HepG2 (cell line): ENCODE measurements around the gene IPO13. TPM values are rescaled to one million over a fixed set of nuclear protein-coding genes. Genes with fewer than 3 reads are reported as not detected.

Experiments
- CEBPG ChIP-seq: IDR thresholded peaks from 2 replicates; pipeline ENCODE4 v1.6.1; 2016
- FIP1L1 ChIP-seq: fragments of 200-400 bp; formaldehyde crosslinking; IDR thresholded peaks from 2 replicates; pipeline ENCODE4 v1.6.1; 2018; ENCODE audit warnings: low read depth, mild to moderate bottlenecking, low read length, moderate library complexity, borderline replicate concordance; ENCODE audit not compliant: insufficient read depth
- GABPA ChIP-seq, 2 experiments: IDR thresholded peaks; 2 replicates each; pipeline ENCODE4 v1.6.1; 2011 to 2016; ENCODE audit warnings: low read depth in 2 of 2, low read length in 1 of 2, missing biosample characterization in 1 of 2, missing genetic modification characterization in 1 of 2
- GTF3A ChIP-seq: sonication (generic); formaldehyde crosslinking; conservative IDR thresholded peaks from 2 replicates; pipeline ENCODE4 v1.4.0; 2020; ENCODE audit warnings: mild to moderate bottlenecking, missing genetic modification reagents
- KAT7 ChIP-seq: IDR thresholded peaks from 2 replicates; pipeline ENCODE4 v1.6.1; 2018; ENCODE audit warnings: borderline replicate concordance, missing compliant biosample characterization
- MAFF ChIP-seq: IDR thresholded peaks from 2 replicates; pipeline ENCODE4 v1.6.1; 2011; ENCODE audit warnings: low read depth, low read length, improper control_type of control experiment
- MEIS2 ChIP-seq: sonication (generic); formaldehyde crosslinking; IDR thresholded peaks from 2 replicates; pipeline ENCODE4 v1.9.0; 2021; ENCODE audit warnings: mild to moderate bottlenecking, missing genetic modification reagents
- MXD3 ChIP-seq: IDR thresholded peaks from 2 replicates; pipeline ENCODE4 v1.6.1; 2016; ENCODE audit warnings: mild to moderate bottlenecking, missing biosample characterization, missing genetic modification reagents
- PHF5A ChIP-seq: IDR thresholded peaks from one replicate; pipeline ENCODE4 v1.6.1; 2018; ENCODE audit warnings: low read depth, missing genetic modification reagents; ENCODE audit not compliant: unreplicated experiment
- REPIN1 ChIP-seq: sonication (generic); formaldehyde crosslinking; IDR thresholded peaks from 2 replicates; pipeline ENCODE4 v1.8.0; 2022; ENCODE audit warnings: missing genetic modification reagents, low read depth, mild to moderate bottlenecking, borderline replicate concordance
- SAP130 ChIP-seq: IDR thresholded peaks from 2 replicates; pipeline ENCODE4 v1.6.1; 2016; ENCODE audit warnings: low read depth
- SNRNP70 ChIP-seq: fragments of 200-400 bp; formaldehyde crosslinking; IDR thresholded peaks from 2 replicates; pipeline ENCODE4 v1.6.1; 2017; ENCODE audit warnings: mild to moderate bottlenecking, low read depth, low read length, moderate library complexity
- SOX5 ChIP-seq: IDR thresholded peaks from 2 replicates; pipeline ENCODE4 v1.6.1; 2016; ENCODE audit warnings: borderline replicate concordance
- SRSF4 ChIP-seq: fragments of 200-400 bp; formaldehyde crosslinking; IDR thresholded peaks from one replicate; pipeline ENCODE4 v1.6.1; 2018; ENCODE audit warnings: mild to moderate bottlenecking, low read depth, low read length, moderate library complexity; ENCODE audit not compliant: poor library complexity, severe bottlenecking
- SUZ12 ChIP-seq: fragments of 150-350 bp; IDR thresholded peaks from 2 replicates; pipeline ENCODE4 v1.6.1; 2014; ENCODE audit warnings: low read depth, low read length
- TFAP4 ChIP-seq: sonication (generic); IDR thresholded peaks from 2 replicates; pipeline ENCODE4 v1.6.1; 2016; ENCODE audit warnings: low read depth, borderline replicate concordance
- UBTF ChIP-seq: sonication (generic); formaldehyde crosslinking; IDR thresholded peaks from 2 replicates; pipeline ENCODE4 v1.4.0; 2020; ENCODE audit warnings: mild to moderate bottlenecking, missing genetic modification reagents
- ZBTB37 ChIP-seq: sonication (generic); formaldehyde crosslinking; IDR thresholded peaks from 2 replicates; pipeline ENCODE4 v1.4.0; 2020; ENCODE audit warnings: mild to moderate bottlenecking, missing genetic modification reagents
- ZBTB39 ChIP-seq: sonication (generic); formaldehyde crosslinking; IDR thresholded peaks from 2 replicates; pipeline ENCODE4 v1.5.0; 2020; ENCODE audit warnings: missing genetic modification reagents
- ZBTB8A ChIP-seq: sonication (generic); formaldehyde crosslinking; IDR thresholded peaks from 2 replicates; pipeline ENCODE4 v1.4.0; 2020; ENCODE audit warnings: mild to moderate bottlenecking, low read depth, missing genetic modification reagents, borderline replicate concordance
- ZNF205 ChIP-seq: IDR thresholded peaks from 2 replicates; pipeline ENCODE4 v1.6.1; 2018; ENCODE audit warnings: missing biosample characterization, missing genetic modification reagents
- ZNF775 ChIP-seq: sonication (generic); formaldehyde crosslinking; IDR thresholded peaks from 2 replicates; pipeline ENCODE4 v1.4.0; 2020; ENCODE audit warnings: missing genetic modification reagents, mild to moderate bottlenecking, moderate library complexity, borderline replicate concordance
- ZNF792 ChIP-seq: IDR thresholded peaks from 2 replicates; pipeline ENCODE4 v1.6.1; 2016
- ZNF839 ChIP-seq: sonication (generic); formaldehyde crosslinking; IDR thresholded peaks from 2 replicates; pipeline ENCODE4 v1.4.0; 2020; ENCODE audit warnings: missing genetic modification reagents, mild to moderate bottlenecking, borderline replicate concordance
- polyA plus RNA-seq, 8 experiments: library from polyadenylated mRNA; depleted of rRNA in 3 of 8; stranded (reverse) in 7 of 8; unstranded in 1 of 8; fragments of >200 nt; fragmentation: Illumina TruSeq in 4 of 8; extraction: Trizol in 4 of 8; gene quantifications; 2 replicates each; pipeline versions ENCODE4 v1.2.1 to v1.2.3, GENCODE V29; 2011 to 2016; ENCODE audit warnings: low read depth in 4 of 8, missing spikeins in 1 of 8, mixed read lengths in 1 of 8; ENCODE audit not compliant: insufficient read depth in 1 of 8
- total RNA-seq, 5 experiments: library from RNA; depleted of rRNA; stranded (reverse); fragments of >200 nt; fragmentation: Illumina TruSeq; extraction: Trizol; gene quantifications; 2 replicates each; pipeline ENCODE4 v1.2.3, GENCODE V29; 2016; ENCODE audit warnings: low read depth in 1 of 5

The IPO13 gene
- total and polyA plus RNA-seq, 2 of the 13 experiments (the other 11 are each of a cell fraction or from before 2014, with no cell fraction given), result 12.9 to 15.6 TPM

- no peak for TF ChIP-seq SOX5 (CRISPR knock-in tag)
- no peak for TF ChIP-seq SRSF4
- no peak for TF ChIP-seq GTF3A (CRISPR knock-in tag)
- TF ChIP-seq ZBTB8A (CRISPR knock-in tag), result no peak
- peak; percentile 64 for TF ChIP-seq SAP130
- TF ChIP-seq REPIN1, result no peak
- no peak for TF ChIP-seq ZNF205 (CRISPR knock-in tag)
- TF ChIP-seq TFAP4, result no peak
- peak; percentile 40 for TF ChIP-seq PHF5A (CRISPR knock-in tag)
- no peak for TF ChIP-seq GABPA (IDR thresholded peaks at IDR 0.05; ENCODE audit: low read depth, low read length)
- TF ChIP-seq GABPA (CRISPR knock-in tag; IDR thresholded peaks at IDR 0.05; ENCODE audit: low read depth), result no peak
- no peak for TF ChIP-seq MAFF
- no peak for TF ChIP-seq SUZ12
- TF ChIP-seq MXD3 (CRISPR knock-in tag), result no peak
- TF ChIP-seq ZBTB37, result no peak
- no peak for TF ChIP-seq ZBTB39 (CRISPR knock-in tag)
- TF ChIP-seq ZNF775, result no peak
- TF ChIP-seq SNRNP70, result no peak
- no peak for TF ChIP-seq MEIS2 (CRISPR knock-in tag)
- no peak for TF ChIP-seq CEBPG (CRISPR knock-in tag)
- TF ChIP-seq UBTF (CRISPR knock-in tag), result peak; percentile 46
- no peak for TF ChIP-seq ZNF792 (CRISPR knock-in tag)
- no peak for TF ChIP-seq ZNF839 (CRISPR knock-in tag)
- TF ChIP-seq KAT7 (CRISPR knock-in tag), result no peak
- no peak for TF ChIP-seq FIP1L1
These were observed 40.6 kb downstream of the IPO13 start (continued) for GRCh38 chr1:43987159-43987902.
